ENCODE measurements around the gene LAIR2. TPM values are rescaled to one million over a fixed set of nuclear protein-coding genes. Genes with fewer than 3 reads are reported as not detected.

The LAIR2 gene
- total RNA-seq, 1 donor from 2014 or later, result 10.4 TPM

GRCh38 chr19:54532528-54532927 is 29.9 kb downstream of the LAIR2 start:
- intact Hi-C loops (cut with micrococcal nuclease), result no loop called here

- intact Hi-C loops (cut with micrococcal nuclease), result no loop called here
These were observed 30.8 kb downstream of the LAIR2 start for GRCh38 chr19:54533476-54533875.

DNA sequence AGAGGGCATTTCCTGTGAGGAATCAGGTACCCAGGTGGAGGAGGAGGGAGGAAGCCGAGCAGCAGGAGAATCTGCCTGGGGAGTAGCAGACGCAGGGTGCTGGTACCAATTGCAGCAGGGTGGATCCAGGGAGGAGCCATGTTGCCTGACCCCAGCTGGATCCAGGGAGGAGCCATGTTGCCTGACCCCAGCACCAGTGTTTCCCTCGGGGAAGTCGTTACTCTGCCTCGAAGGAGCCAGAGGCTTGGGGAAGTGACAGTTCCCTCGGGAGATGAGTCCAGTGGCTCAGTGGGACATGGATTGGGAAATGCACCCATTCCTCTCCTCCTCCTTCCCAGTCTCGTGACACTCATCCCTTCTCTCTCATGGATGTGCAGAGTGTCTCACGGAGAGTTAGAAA is 31.5 kb downstream of the LAIR2 start:
- intact Hi-C loops (cut with micrococcal nuclease), result no loop called here

GRCh38 chr19:54535601-54536000 is 33.0 kb downstream of the LAIR2 start:
- intact Hi-C loops (cut with micrococcal nuclease), result no loop called here

GRCh38 chr19:54536956-54537355 is 34.3 kb downstream of the LAIR2 start:
- intact Hi-C loops (cut with micrococcal nuclease), result no loop called here

- intact Hi-C loops (cut with micrococcal nuclease), result no loop called here
These were observed 39.1 kb downstream of the LAIR2 start for GRCh38 chr19:54541712-54542111.

DNA sequence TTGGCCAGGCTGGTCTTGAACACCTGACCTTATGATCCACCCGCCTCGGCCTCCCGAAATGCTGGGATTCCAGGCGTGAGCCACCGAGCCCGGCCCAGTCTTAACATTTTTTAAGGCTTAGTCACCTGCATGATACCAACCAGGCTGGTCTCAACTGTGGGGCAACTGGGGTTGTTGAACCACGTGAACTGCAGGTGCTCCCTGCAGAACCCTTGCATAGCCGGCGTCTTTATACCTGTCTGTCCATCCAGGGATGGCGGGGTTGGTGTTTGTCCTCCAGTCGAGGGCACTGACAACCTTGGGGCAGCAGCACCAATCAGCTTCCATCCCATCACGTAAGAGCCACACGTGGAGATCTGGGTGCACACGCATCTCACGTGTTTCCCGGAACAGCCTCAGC is 46.2 kb downstream of the LAIR2 start:
- intact Hi-C loops (cut with micrococcal nuclease), result no loop called here

DNA sequence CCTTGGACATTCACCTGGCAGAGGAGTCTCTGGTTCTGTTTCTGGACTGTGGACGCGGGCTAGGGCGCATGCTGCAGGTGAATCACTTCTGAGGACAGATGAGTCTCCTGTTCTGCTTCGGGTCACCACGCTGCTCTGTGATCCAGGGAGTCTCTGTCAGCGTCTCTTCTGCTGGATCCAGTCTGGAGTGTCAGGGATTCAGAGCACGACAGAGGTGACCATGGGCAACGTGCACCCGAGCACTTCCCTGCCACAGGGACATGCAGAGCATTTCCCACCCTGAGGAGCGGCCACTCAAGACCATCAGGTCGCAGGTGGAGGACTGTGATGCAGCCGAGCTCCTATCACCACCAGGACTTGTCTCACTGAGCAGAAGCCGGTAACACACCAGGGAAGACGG is 46.6 kb downstream of the LAIR2 start:
- intact Hi-C loops (cut with micrococcal nuclease), result no loop called here

DNA sequence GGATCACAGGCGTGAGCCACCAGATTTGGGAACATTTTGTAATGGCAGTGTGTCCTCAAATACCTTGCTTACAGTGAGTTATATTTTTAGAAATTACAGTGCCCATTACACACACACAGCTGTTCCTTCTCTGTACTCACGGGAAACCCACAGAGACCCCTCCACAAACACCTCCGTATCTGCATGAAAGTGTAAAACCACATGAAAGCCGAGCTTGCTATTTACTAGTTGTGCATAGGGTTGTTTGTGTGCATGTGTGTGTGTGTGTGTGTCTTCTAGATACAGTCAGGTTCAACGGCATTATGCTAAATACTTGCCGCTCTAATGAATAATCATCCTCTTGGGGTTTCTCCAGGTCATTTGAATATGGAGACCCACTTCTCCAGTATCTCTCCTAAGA is 48.7 kb downstream of the LAIR2 start:
- intact Hi-C loops (cut with micrococcal nuclease), result no loop called here

GRCh38 chr19:54551950-54552912 is 49.6 kb downstream of the LAIR2 start:
- intact Hi-C loops (cut with micrococcal nuclease), result no loop called here

DNA sequence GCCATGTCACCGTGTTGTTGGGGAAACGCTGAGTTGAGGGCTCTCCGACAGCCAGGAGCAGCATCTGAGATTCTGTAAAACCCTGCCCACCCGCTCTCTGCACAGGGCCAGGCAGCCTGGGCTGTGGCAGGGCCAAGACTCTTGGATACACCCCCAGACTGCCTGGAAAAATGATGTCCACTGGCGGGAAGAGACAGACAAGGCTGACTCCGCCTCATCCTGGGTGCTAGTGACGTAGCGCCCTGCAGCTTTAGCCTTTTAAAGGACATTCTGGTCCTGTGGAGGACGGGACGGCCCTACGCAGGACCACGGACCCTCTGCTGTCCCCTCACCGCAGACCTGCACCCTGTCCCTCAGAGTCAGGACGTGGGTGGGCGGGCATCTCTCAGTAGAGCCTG is 50.3 kb downstream of the LAIR2 start:
- intact Hi-C loops (cut with micrococcal nuclease), result no loop called here

DNA sequence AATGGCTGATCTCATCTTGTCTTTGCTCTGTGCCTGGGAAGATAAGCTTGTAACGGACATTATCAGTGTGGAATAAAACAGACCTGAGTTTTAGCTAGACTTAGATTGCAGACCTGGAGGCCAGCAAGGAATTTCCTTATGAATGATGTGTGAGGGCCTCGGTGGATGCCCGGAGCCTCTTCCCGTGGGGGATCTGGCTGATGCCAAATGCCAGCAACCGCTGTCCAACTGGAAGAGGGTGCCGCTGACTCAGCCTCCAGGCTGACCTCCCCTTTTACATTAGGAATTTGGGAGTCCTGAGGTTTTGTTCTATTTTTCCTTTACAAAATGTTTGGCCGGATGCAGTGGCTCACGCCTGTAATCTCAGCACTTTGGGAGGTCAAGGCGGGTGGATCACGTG is 51.4 kb downstream of the LAIR2 start:
- intact Hi-C loops (cut with micrococcal nuclease), result no loop called here

DNA sequence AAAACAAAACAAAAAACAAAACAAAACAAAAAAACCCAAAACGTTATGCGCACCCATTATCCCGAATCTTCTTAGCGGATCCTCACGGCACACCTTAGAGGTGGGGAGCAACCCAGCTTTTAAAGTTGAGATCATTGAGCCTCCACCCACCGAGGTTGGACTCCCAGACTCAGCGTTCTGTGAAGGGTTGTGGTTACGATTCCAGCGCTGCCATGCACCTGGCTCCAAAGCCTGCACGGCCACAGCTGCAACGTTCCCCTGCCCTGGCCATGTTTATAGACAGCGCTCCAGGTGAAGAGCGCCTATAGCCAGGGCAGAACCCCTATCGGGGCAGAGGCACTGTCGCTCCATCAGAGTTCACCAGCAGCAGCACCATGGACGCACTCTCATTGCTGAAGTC is 52.3 kb downstream of the LAIR2 start:
- intact Hi-C loops (cut with micrococcal nuclease), result no loop called here

- intact Hi-C loops (cut with micrococcal nuclease), result no loop called here
These were observed 53.6 kb downstream of the LAIR2 start for GRCh38 chr19:54556194-54556593.

DNA sequence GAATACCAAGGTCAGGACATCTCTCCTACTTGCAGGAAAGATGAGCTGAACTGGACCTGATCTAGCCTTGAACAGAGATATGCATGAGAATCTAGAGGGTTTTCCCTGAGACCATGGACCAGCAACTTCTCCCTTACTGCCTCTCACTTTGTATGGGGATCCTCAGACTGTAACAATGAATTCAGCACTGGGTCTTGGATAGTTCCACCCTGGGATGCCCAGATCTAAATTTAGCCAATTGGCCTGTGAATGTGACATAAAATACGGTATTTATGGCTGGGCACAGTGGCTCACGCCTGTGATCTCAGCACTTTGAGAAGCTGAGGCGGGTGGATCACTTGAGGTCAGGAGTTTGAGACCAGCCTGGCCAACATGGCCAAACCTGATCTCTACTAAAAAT is 55.7 kb downstream of the LAIR2 start:
- intact Hi-C loops (cut with micrococcal nuclease), result no loop called here

Other genes starting within 250 kb of the LAIR2 start
- gene LILRB5, start 245.6 kb upstream of the LAIR2 start, total RNA-seq, result not detected in 2 replicates
- gene LILRB2, start 221.7 kb upstream of the LAIR2 start, total RNA-seq, result not detected in 2 replicates
- not detected in 2 replicates for gene LILRA5, start 189.7 kb upstream of the LAIR2 start, total RNA-seq
- not detected in 2 replicates for gene LILRA4, start 163.7 kb upstream of the LAIR2 start, total RNA-seq
- 81.2 and 82.9 TPM in 2 replicates for gene LAIR1, start 137.9 kb upstream of the LAIR2 start, total RNA-seq
- 0.80 and 1.1 TPM in 2 replicates for gene TTYH1, start 87.4 kb upstream of the LAIR2 start, total RNA-seq
- gene LENG8, start 53.6 kb upstream of the LAIR2 start, total RNA-seq, result 201 and 215 TPM in 2 replicates
- 4.9 and 5.0 TPM in 2 replicates for gene LENG9, start 39.1 kb upstream of the LAIR2 start, total RNA-seq
- gene CDC42EP5, start 29.5 kb upstream of the LAIR2 start, total RNA-seq, result not detected in 2 replicates
- not detected in 2 replicates for gene LILRA2, start 71.0 kb downstream of the LAIR2 start, total RNA-seq
- not detected in 2 replicates for gene LILRA1, start 90.8 kb downstream of the LAIR2 start, total RNA-seq
- gene LILRB1, start 127.7 kb downstream of the LAIR2 start, total RNA-seq, result 0.11 TPM in 1 of 2 replicates, not detected in the other
- gene LILRB4, start 160.2 kb downstream of the LAIR2 start, total RNA-seq, result 0.23 and 0.30 TPM in 2 replicates
- not detected in 2 replicates for gene KIR3DL3, start 221.6 kb downstream of the LAIR2 start, total RNA-seq
- gene KIR2DL3, start 235.7 kb downstream of the LAIR2 start, total RNA-seq, result 0.09 TPM in 1 of 2 replicates, not detected in the other